ENCODE data around the gene CHMP5.

Gene CHMP5

DNA sequence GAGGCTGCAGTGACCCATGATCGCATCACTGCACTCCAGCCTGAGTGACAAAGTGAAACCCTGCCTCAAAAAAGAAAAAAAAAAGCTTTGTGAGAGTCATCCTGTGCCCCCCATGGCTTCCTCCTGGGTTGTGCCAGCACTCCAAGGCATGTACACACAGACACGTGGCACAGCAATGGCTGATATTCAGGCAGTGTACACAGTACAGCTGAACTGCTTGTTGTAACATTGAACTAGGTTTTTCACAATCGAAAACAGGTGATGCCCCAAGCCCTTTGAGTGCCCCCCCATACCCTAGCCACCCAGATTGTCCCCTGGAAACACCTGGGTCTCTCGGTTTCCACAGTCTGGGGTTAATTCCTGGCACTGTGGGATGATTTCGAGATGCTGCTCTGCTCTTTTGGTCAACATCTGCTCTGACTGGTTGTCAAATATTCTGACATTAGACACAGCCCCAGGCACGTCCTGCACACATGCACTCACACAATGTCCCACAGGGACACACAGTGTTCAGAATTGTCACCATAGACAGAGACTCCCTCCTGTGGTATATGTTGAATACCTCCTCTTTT lies 15.7 kb upstream of the CHMP5 start:
- TF ChIP-seq, protein P1, sequence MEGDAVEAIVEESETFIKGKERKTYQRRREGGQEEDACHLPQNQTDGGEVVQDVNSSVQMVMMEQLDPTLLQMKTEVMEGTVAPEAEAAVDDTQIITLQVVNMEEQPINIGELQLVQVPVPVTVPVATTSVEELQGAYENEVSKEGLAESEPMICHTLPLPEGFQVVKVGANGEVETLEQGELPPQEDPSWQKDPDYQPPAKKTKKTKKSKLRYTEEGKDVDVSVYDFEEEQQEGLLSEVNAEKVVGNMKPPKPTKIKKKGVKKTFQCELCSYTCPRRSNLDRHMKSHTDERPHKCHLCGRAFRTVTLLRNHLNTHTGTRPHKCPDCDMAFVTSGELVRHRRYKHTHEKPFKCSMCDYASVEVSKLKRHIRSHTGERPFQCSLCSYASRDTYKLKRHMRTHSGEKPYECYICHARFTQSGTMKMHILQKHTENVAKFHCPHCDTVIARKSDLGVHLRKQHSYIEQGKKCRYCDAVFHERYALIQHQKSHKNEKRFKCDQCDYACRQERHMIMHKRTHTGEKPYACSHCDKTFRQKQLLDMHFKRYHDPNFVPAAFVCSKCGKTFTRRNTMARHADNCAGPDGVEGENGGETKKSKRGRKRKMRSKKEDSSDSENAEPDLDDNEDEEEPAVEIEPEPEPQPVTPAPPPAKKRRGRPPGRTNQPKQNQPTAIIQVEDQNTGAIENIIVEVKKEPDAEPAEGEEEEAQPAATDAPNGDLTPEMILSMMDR (conservative IDR thresholded peaks at IDR 0.05; ENCODE audit: control insufficient read depth, insufficient read depth, low read depth, low read length): no peak
- no peak overlapping the region for H3K4me3 ChIP-seq (ENCODE audit: control insufficient read depth, low read depth, low read length)
- DNase-seq (ENCODE audit: low read depth): no peak

DNA sequence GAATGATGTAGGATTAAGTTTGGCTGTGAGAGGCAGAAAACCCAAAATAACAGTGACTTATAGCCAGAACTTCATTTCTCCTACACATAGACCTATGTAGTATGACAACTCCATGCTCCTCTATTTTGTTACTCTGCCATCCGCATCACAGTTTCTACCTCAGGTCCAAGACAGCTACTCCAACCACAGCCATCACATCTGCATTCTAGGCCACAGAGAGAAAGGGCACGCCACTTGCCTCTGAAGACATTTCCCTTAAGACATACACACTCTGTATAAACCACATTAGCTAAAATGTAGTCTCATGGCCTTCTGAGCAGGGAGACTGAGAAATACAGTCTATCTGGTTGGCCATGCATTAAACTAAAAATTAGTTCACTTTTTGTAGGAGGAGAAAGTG lies 14.9 kb upstream of the CHMP5 start:
- H3K4me3 ChIP-seq (ENCODE audit: control insufficient read depth, low read depth, low read length): no peak overlapping the region
- no peak for DNase-seq (ENCODE audit: low read depth)
- TF ChIP-seq, protein P1 (conservative IDR thresholded peaks at IDR 0.05; ENCODE audit: control insufficient read depth, insufficient read depth, low read depth, low read length): no peak

DNA sequence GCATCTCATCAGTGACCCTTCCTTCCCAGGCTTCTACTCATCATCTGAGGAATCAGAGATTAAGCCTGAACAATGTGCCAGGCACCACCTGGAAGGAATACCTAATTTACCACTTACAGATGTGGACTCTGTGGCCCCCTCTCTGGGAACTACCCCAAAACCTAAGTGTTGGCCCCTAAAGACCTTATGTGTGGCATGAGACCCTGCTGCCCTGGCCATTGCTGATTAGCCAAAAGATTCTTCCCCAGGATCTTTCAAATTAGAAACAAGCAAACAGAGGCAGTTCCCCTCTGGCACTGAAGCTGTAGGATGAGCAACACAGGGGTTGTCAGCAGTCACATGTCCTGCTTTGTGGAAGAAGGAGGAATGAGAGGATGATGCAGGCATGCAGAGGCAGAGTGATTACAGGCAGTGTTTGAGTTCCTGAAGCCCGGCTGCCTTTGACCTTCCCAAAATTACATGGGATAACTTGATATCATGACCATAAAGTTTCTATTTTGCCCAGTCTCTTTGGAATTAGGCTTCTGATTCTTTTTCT lies 14.3 kb upstream of the CHMP5 start:
- H3K4me3 ChIP-seq (ENCODE audit: control insufficient read depth, low read depth, low read length): no peak overlapping the region
- TF ChIP-seq, protein P1 (conservative IDR thresholded peaks at IDR 0.05; ENCODE audit: control insufficient read depth, insufficient read depth, low read depth, low read length): no peak
- peak; percentile 83 for DNase-seq (ENCODE audit: low read depth)

DNA sequence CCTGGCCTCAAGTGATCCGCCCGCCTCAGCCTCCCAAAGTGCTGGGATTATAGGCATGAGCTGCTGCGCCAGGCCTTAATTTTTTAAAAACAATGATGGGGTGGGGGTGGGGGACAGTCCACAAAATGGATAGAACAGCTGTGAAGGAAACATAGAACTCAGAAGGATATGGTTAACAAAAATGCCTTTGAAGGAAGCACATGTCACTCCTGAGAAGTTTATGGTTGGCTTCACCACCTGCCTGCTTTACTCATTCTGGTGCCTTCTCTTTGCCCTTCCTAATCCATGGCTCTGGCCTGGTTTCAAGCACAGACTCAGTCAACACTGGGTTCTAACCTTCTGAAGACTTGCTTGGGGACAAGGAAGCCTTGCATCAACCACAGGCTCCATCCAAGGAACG lies 10.6 kb upstream of the CHMP5 start:
- TF ChIP-seq, protein P1 (conservative IDR thresholded peaks at IDR 0.05; ENCODE audit: control insufficient read depth, insufficient read depth, low read depth, low read length): no peak
- H3K4me3 ChIP-seq (ENCODE audit: control insufficient read depth, low read depth, low read length): no peak overlapping the region
- DNase-seq (ENCODE audit: low read depth): no peak

DNA sequence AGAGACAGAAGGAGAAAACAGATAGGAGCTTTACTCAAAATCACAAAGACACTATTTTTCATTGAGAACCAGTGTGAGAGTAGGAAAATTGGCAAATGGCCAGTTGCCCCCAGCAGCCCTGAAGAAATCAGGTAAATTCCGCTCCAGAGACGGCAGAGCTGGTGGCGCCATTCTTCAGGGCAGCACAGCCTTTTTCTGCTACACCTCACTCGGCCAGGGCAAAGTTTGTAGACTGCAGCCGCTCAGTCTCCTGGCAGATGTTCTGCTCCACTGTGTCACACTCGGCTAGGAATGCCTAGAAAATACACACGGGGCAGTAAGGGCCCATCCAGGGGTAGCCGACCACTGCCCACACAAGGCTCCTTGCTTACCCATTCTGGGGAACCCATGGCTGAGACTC lies 9.8 kb upstream of the CHMP5 start:
- no peak for DNase-seq (ENCODE audit: low read depth)
- H3K4me3 ChIP-seq (ENCODE audit: control insufficient read depth, low read depth, low read length): no peak overlapping the region
- TF ChIP-seq, protein P1 (conservative IDR thresholded peaks at IDR 0.05; ENCODE audit: control insufficient read depth, insufficient read depth, low read depth, low read length): no peak

DNA sequence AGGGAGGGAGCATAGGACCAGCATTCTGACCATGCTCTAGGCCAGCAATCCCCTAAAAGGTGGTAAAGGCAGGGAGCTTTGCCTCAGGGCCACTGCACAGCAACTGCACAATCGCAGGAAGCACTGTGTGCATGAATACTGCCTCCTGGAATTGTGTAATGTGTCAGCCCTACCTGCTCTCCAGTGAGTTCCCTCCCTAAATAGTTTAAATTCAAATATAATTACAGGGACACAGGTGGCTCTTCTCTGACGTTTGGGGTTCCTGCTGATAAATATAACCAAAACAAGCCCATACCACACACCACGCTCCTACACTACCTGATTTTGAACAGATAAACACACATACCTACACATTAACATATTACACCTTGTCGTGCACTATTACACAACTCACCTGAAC lies 9.4 kb upstream of the CHMP5 start:
- TF ChIP-seq, protein P1 (conservative IDR thresholded peaks at IDR 0.05; ENCODE audit: control insufficient read depth, insufficient read depth, low read depth, low read length): no peak
- DNase-seq (ENCODE audit: low read depth): no peak
- no peak overlapping the region for H3K4me3 ChIP-seq (ENCODE audit: control insufficient read depth, low read depth, low read length)

DNA sequence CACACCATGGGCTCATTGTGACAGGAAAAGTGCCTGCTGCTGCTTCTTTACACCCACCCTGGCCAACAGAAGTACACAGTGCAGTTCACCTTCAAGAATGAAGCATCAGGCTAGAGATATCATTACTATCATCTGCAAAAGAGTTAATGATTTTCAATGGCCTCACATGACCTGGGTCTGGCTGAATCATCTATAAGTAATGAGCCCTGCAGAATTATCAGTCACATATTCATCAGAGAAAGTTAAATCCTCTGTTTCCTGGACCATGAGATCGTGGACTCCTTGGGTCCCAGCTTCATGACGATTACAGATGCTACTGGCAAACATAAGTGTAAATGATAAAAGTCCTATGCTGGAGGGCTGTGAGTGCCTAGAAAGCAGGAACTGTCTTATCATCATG lies 8.6 kb upstream of the CHMP5 start:
- TF ChIP-seq, protein P1 (conservative IDR thresholded peaks at IDR 0.05; ENCODE audit: control insufficient read depth, insufficient read depth, low read depth, low read length): no peak
- H3K4me3 ChIP-seq (ENCODE audit: control insufficient read depth, low read depth, low read length): no peak overlapping the region
- no peak for DNase-seq (ENCODE audit: low read depth)
